HUES64 (cell line): ENCODE data around the gene APBB2.

Experiments
- H3K27ac ChIP-seq: 2 replicates; pipeline ENCODE4 v1.7.0; 2013; ENCODE audit warnings: low read depth, low read length, inconsistent platforms
- H3K27me3 ChIP-seq: 2 replicates; pipeline ENCODE4 v1.6.1; 2013; ENCODE audit warnings: mild to moderate bottlenecking, low read length; ENCODE audit not compliant: insufficient read depth
- H3K36me3 ChIP-seq: 2 replicates; pipeline ENCODE4 v1.6.1; 2013; ENCODE audit warnings: mild to moderate bottlenecking, low read length; ENCODE audit not compliant: insufficient read depth
- H3K4me1 ChIP-seq: 2 replicates; pipeline ENCODE4 v1.6.1; 2013; ENCODE audit warnings: mild to moderate bottlenecking, low read length, moderate library complexity; ENCODE audit not compliant: insufficient read depth
- H3K4me3 ChIP-seq: 2 replicates; pipeline ENCODE4 v1.5.1; 2013; ENCODE audit warnings: mild to moderate bottlenecking, low read length, moderate library complexity
- H3K9ac ChIP-seq: 2 replicates; pipeline ENCODE4 v1.6.1; 2013; ENCODE audit warnings: mild to moderate bottlenecking, low read depth, low read length
- H3K9me3 ChIP-seq: 2 replicates; pipeline ENCODE4 v1.6.1; 2013; ENCODE audit warnings: low read depth, low read length; ENCODE audit not compliant: insufficient read depth
- WGBS: fragments of 150-250, 120-280 bp; methylation state at CpG from one replicate; pipeline ENCODE4 v1.1.7; 2013; ENCODE audit warnings: missing lambda C conversion rate; 5-methylcytosine and 5-hydroxymethylcytosine counted together

The APBB2 gene

DNA sequence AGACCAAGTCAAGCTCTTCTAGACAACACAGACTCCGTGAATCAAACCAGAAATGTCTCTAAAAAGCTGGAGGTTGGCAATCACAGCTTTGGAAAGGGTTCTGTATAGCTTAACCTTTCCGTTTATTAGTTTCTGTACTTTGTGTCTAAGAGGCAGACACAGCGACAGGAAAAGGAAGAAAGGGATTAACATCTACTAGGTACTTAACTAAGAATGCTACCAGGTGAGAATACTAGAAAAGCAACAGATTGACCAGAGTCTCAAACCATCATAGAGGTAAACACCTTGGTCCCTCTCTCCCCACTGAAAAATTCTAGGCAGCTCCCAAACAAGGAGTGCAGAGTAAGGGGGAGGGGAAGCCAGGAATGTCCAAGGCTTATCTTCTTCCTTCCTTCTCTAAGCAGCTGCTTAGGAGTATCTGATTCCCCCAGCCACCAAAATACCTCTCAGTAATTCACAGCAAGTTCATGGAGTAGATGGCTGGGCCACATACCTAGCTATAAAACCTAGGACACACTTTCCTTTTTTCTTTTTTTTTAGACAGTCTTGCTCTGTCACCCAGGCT lies 80.8 kb downstream of the APBB2 start:
- Histone ChIP-seq H3K4me3 (no peak overlapping the region), H3K9me3 (no peaks in the 10 kb centered on the region), H3K4me1 (peaks cover 41% of the 10 kb centered on the region), H3K27me3 (no peaks in the 10 kb centered on the region), H3K27ac (peak overlapping the region; percentile 46), H3K9ac (no peak overlapping the region), H3K36me3 (no peaks in the 10 kb centered on the region)
- 77% methylated on average over 3 of the region's 3 CpGs for WGBS

GRCh38 chr4:41132055-41132683 lies 82.2 kb downstream of the APBB2 start:
- H3K27ac ChIP-seq: no peak overlapping the region
- H3K36me3 ChIP-seq: no peaks in the 10 kb centered on the region
- H3K9ac ChIP-seq: no peak overlapping the region
- no peaks in the 10 kb centered on the region for H3K27me3 ChIP-seq
- H3K4me3 ChIP-seq: no peak overlapping the region
- H3K9me3 ChIP-seq: no peaks in the 10 kb centered on the region
- peaks cover 41% of the 10 kb centered on the region for H3K4me1 ChIP-seq
- 100% methylated on average over 2 of the region's 2 CpGs for WGBS

- H3K9ac ChIP-seq: no peak overlapping the region
- WGBS: 90% methylated on average over 6 of the region's 6 CpGs
- H3K36me3 ChIP-seq: no peaks in the 10 kb centered on the region
- H3K4me1 ChIP-seq: peaks cover 39% of the 10 kb centered on the region
- H3K4me3 ChIP-seq: no peak overlapping the region
- no peak overlapping the region for H3K27ac ChIP-seq
- no peaks in the 10 kb centered on the region for H3K27me3 ChIP-seq
- H3K9me3 ChIP-seq: no peaks in the 10 kb centered on the region
Measured at GRCh38 chr4:41129936-41130440, 84.4 kb downstream of the APBB2 start.

DNA sequence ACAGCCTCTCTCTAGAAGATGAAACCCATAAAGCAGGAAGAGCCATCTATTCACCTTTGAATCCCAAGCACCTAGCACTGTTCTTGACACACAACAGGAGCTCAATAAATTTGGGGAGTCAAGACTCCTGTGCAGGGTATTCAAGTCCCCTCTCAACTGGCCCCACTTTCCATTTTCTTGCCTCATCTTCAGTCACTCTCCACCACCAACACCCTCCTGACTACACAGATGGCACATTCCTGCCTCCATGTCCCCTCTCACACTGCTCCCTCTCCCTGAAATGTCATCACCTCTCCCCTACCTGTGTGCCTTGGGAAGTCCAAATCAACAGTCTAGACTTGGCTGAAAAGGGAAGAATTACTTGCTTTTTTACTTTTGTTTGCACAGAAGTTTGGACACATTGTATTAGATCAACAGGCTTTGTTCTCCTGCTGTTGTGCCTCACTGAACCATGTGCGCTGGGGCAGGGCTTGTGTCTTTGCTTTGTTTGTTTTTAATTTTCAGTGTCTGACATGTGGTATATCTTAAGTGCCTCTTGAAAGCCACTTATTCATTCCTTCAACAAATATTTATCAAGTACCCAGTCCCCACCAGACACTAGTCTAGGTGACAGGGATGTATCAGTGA lies 85.1 kb downstream of the APBB2 start:
- Histone ChIP-seq H3K4me3 (no peak overlapping the region), H3K27me3 (no peaks in the 10 kb centered on the region), H3K27ac (no peak overlapping the region), H3K36me3 (no peaks in the 10 kb centered on the region), H3K4me1 (peaks cover 39% of the 10 kb centered on the region), H3K9ac (no peak overlapping the region), H3K9me3 (no peaks in the 10 kb centered on the region)
- 86% methylated on average over 1 of the region's 1 CpG for WGBS

GRCh38 chr4:41125558-41126311 lies 88.6 kb downstream of the APBB2 start:
- Histone ChIP-seq H3K27me3 (no peaks in the 10 kb centered on the region), H3K36me3 (no peaks in the 10 kb centered on the region), H3K9me3 (no peaks in the 10 kb centered on the region), H3K4me3 (no peak overlapping the region), H3K27ac (peak overlapping the region; percentile 62; the same call in 1 of the 2 replicates), H3K4me1 (peaks cover 30% of the 10 kb centered on the region), H3K9ac (0 out of 2 replicates have a peak overlapping the region, but pooled peaks have one; percentile 10)
- 90% methylated on average over 7 of the region's 7 CpGs for WGBS

GRCh38 chr4:41124916-41125548 lies 89.3 kb downstream of the APBB2 start:
- no peaks in the 10 kb centered on the region for H3K36me3 ChIP-seq
- peaks cover 37% of the 10 kb centered on the region for H3K4me1 ChIP-seq
- H3K9me3 ChIP-seq: no peaks in the 10 kb centered on the region
- WGBS: 93% methylated on average over 3 of the region's 3 CpGs
- H3K4me3 ChIP-seq: no peak overlapping the region
- H3K9ac ChIP-seq: peak overlapping the region; percentile 10; the same call in 1 of the 2 replicates
- H3K27me3 ChIP-seq: no peaks in the 10 kb centered on the region
- H3K27ac ChIP-seq: peak overlapping the region; percentile 66

- 84% methylated on average over 7 of the region's 7 CpGs for whole genome bisulfite sequencing
Measured at GRCh38 chr4:41122775-41123174, 91.6 kb downstream of the APBB2 start.

GRCh38 chr4:41122309-41122708 lies 92.0 kb downstream of the APBB2 start:
- no peaks in the 10 kb centered on the region for H3K27me3 ChIP-seq
- H3K36me3 ChIP-seq: no peaks in the 10 kb centered on the region
- peaks cover 48% of the 10 kb centered on the region for H3K4me1 ChIP-seq
- no peak overlapping the region for H3K27ac ChIP-seq
- no peak overlapping the region for H3K4me3 ChIP-seq
- no peaks in the 10 kb centered on the region for H3K9me3 ChIP-seq
- no peak overlapping the region for H3K9ac ChIP-seq

More at GRCh38 chr4:41122775-41123174, 91.6 kb downstream of the APBB2 start:
- H3K27ac ChIP-seq: no peak overlapping the region
- H3K4me3 ChIP-seq: no peak overlapping the region
- no peaks in the 10 kb centered on the region for H3K27me3 ChIP-seq
- no peak overlapping the region for H3K9ac ChIP-seq
- peaks cover 48% of the 10 kb centered on the region for H3K4me1 ChIP-seq
- no peaks in the 10 kb centered on the region for H3K9me3 ChIP-seq
- no peaks in the 10 kb centered on the region for H3K36me3 ChIP-seq

DNA sequence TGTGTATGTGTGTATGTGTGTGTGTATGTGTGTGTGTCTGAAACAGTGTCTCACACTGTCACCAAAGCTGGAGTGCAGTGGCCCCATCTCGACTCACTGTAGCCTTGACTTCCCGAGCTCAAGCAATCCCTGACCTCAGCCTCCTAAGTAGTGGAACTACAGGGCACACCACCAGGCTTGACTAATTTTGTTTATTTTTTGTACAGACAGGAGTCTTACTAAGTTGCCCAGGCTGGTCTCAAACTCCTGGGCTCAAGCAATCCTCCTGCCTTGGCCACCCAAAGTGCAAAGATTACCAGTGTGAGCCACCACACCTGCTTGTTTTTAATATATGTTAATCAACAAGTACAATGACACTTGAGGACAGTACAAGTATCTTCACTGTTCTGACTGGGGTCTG lies 92.4 kb downstream of the APBB2 start:
- Histone ChIP-seq H3K4me3 (no peak overlapping the region), H3K27ac (no peak overlapping the region), H3K27me3 (no peaks in the 10 kb centered on the region), H3K9me3 (no peaks in the 10 kb centered on the region), H3K4me1 (peaks cover 47% of the 10 kb centered on the region), H3K9ac (no peak overlapping the region), H3K36me3 (no peaks in the 10 kb centered on the region)
- WGBS: 92% methylated on average over 2 of the region's 2 CpGs

- peak overlapping the region; percentile 28; the same call in 1 of the 2 replicates for H3K9ac ChIP-seq
- H3K4me3 ChIP-seq: no peak overlapping the region
Measured at GRCh38 chr4:41120297-41121217, 93.8 kb downstream of the APBB2 start.

More at GRCh38 chr4:41120297-41121217, 93.8 kb downstream of the APBB2 start:
- H3K27ac ChIP-seq: peak overlapping the region; percentile 11; the same call in 1 of the 2 replicates
- WGBS: 93% methylated on average over 12 of the region's 12 CpGs
- H3K9me3 ChIP-seq: no peaks in the 10 kb centered on the region
- peaks cover 37% of the 10 kb centered on the region for H3K4me1 ChIP-seq
- H3K27me3 ChIP-seq: no peaks in the 10 kb centered on the region
- H3K36me3 ChIP-seq: no peaks in the 10 kb centered on the region
